A673 (cell line): ENCODE measurements around the gene F2RL3.

Source experiments
- EZH2 ChIP-seq: fragments of 200-600 bp; sonication (generic); IDR thresholded peaks from 2 replicates; pipeline ENCODE4 v1.6.1; 2017; ENCODE audit warnings: borderline replicate concordance, low read depth, mild to moderate bottlenecking, mixed read lengths, antibody characterized with exemption, low read length; ENCODE audit not compliant: poor library complexity, severe bottlenecking
- TF ChIP-seq, protein P1 (sequence below): fragments of 300-800, 200-600 bp; sonication (generic); conservative IDR thresholded peaks from 2 replicates; pipeline ENCODE4 v1.5.1; 2017; ENCODE audit warnings: low read depth, mild to moderate bottlenecking, antibody characterized with exemption, low read length, moderate library complexity, mixed read lengths

DNA sequence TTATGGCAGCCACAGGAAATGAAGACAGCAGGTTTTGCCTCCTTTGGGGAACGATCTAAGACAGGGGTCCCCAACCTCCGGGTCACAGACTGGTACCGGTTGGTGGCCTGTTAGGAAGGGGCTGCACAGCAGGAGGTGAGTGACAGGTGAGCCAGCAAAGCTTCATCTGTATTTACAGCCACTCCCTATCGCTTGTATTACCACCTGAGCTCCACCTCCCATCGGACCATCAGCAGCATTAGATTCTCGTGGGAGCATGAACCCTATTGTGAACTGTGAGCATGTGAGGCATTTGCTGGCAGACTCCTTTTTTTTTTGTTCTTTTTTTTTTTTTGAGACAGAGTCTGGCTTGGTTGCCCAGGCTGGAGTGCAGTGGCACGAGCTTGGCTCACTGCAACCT lies 22.2 kb downstream of the F2RL3 start:
- TF ChIP-seq, protein P1, sequence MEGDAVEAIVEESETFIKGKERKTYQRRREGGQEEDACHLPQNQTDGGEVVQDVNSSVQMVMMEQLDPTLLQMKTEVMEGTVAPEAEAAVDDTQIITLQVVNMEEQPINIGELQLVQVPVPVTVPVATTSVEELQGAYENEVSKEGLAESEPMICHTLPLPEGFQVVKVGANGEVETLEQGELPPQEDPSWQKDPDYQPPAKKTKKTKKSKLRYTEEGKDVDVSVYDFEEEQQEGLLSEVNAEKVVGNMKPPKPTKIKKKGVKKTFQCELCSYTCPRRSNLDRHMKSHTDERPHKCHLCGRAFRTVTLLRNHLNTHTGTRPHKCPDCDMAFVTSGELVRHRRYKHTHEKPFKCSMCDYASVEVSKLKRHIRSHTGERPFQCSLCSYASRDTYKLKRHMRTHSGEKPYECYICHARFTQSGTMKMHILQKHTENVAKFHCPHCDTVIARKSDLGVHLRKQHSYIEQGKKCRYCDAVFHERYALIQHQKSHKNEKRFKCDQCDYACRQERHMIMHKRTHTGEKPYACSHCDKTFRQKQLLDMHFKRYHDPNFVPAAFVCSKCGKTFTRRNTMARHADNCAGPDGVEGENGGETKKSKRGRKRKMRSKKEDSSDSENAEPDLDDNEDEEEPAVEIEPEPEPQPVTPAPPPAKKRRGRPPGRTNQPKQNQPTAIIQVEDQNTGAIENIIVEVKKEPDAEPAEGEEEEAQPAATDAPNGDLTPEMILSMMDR, result no peak
- no peak for TF ChIP-seq EZH2
